SKM-1 (cell line): ENCODE measurements around the gene BICDL2.
"Not testable (repeated sequence)": the region's sequence is repeated elsewhere in the genome, so short reads cannot be mapped to it uniquely, and the experiment has no call there.

Experiments used
- DNase-seq: peaks from one replicate; lab custom pipeline; 2025; ENCODE audit not compliant: unreplicated experiment; lab: John Stamatoyannopoulos, UW

BICDL2 gene, protein sequence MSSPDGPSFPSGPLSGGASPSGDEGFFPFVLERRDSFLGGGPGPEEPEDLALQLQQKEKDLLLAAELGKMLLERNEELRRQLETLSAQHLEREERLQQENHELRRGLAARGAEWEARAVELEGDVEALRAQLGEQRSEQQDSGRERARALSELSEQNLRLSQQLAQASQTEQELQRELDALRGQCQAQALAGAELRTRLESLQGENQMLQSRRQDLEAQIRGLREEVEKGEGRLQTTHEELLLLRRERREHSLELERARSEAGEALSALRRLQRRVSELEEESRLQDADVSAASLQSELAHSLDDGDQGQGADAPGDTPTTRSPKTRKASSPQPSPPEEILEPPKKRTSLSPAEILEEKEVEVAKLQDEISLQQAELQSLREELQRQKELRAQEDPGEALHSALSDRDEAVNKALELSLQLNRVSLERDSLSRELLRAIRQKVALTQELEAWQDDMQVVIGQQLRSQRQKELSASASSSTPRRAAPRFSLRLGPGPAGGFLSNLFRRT

DNA sequence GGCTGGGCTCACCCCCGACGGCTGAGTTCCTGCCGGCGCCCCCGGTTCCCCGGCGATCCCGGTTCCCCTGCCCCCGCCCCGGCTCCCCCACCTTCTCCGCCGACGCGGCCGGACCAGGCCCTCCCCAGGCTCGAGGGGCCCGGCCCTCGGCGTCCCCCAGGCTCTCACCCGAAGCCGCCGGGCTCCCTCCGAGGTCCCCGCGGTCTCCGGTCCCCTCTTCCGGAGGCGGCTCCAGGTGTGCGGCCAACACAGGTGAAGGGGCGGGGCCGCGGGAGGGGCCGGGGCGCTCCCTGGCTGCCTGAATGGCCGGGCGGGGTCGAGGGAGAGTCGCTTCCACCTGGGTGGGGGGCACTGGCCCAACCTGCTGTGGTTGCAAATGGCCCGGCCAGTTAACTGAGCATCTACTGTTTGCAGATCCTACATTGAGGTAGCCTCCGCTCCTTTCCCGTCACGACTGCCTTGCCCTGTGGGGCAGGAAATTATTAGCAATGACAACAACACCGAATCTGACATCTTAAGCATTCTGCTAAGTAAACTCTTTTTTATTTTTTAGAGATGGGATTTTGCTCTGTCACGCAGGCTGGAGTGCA, at the start of gene BICDL2:
BICDL2 (minus strand) TSS at position 219 of the 590 bp plus-strand sequence. CDS start 1,448 bp downstream, outside the sequence.
- DNase-seq: no peak

DNA sequence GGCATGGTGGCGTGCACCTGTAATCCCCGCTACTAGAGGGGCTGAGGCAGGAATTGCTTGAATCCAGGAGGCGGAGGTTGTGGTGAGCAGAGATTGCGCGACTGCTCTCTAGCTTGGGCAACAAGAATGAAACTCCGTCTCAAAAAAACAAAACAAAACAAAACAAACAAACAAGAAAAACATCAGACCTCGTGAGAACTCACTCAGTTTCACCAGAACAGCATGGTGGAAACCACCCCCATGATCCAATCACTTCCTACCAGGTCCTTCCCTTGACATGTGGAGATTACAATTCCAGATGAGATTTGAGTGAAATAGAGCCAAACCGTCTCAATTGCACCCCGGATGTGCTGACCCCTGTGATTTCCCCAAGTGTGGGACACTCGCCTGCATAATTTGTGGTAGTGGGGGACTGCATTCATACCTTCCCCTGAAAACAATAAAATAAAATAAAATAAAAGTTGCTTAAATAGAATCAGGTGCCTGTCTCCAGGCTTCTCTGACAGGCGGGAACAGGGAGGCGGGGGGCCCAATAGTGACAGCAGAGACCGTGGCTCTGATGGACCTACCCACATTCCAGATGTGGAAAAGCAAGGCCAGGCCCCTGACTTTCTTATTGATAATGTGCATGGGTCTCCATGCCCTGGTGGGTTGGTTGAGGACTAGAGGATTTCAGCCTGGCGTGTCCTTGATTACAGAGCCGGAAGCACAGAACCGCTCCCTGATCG, 49.3 kb upstream of the BICDL2 start:
- DNase-seq: no peak

DNA sequence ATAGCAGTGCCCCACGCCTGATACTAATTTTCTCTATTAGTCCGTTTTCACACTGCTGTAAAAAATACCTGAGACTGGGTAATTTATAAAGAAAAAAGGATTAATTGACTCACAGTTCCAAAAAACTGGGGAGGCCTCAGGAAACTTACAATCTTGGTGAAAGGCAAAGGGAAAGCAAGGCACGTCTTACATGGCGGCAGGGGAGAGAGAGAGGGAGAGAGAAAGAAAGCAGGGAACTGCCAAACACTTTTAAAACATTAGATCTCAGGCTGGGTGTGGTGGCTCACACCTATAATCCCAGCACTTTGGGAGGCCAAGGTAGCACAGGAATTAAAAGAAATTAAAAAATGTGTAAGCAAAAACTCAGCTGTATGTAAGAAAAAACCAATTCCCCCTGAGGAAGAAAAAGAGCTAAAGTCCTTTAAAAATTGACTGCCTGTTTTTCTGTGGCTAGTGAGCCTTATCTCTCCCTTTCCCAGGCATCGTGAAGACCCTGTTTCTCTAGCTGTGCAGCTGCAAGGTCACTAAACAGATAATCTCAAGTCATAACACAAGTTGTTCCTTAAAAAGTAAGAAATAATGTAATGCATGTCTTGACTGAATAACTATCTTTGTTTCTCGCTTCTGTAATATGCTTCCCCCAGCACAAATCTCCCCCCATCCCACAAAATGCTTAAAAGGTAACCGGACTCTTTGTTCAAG, 48.4 kb upstream of the BICDL2 start:
- DNase-seq: no peak

DNA sequence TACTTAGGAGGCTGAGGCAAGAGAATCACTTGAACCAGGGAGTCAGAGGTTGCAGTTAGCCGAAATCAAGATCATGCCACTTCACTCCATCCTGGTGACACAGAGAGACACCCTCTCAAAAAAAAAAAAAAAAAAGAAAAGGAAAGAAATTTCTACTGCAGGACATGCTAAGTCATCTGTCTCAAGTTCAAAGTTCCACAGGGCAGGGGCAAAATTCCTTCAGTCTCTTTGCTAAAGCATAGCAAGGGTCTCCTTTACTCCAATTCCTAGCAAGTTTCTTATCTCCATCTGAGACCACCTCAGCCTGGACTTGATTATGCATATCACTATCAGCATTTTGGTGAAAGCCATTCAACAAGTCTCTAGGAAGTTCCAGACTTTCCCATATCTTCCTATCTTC, 47.7 kb upstream of the BICDL2 start:
- DNase-seq: no peak

DNA sequence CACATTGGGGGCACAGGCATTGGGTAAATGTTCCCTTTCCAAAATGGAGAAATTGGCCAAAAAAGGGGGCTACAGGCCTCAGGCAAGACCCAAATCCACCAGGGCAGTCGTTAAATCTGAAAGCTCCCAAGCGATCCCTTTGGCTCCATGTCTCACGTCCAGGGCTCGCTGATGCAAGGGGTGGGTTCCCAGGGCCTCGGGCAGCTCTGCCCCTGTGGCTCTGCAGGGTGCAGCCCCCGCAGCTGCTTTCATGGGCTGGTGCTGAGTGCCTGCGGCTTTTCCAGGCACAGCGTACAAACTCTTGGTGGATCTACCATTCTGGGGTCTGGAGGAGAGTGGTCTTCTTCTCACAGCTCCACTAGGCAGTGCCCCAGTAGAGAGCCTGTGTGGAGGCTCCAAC, 46.7 kb upstream of the BICDL2 start:
- DNase-seq: not testable (repeated sequence)

DNA sequence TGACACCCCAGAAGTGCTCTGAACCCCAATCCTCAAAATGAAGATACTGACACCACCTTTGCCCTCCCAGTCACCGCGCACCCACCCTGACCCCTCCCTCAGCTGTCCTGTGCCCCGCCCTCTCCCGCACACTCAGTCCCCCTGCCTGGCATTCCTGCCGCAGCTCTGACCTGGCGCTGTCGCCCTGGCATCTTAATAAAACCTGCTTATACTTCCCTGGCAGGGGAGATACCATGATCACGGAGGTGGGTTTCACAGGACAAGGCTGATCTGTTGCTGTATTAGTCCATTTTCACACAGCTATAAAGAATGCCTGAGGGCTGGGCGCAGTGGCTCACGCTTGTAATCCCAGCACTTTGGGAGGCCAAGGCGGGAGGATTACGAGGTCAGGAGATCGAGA, 45.2 kb upstream of the BICDL2 start:
- not testable (repeated sequence) for DNase-seq

DNA sequence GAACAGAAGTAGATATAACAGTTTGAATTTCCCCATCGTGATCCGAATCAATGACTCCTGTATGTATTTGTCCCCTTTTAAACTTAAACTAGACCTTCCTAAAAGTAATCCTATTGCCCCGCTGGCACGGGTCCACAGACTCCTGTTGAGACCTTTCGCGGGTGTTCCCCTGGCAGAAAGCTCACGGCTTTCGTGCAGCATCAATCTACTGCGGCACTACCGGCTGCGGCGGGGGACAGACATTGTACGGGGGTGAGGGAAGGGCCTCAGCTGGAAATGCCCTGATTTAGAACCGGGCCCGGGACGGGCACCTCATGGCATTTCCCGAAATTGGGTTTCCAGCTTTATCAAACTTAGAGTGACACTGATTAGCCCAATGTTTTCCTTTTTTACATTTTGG, 43.3 kb upstream of the BICDL2 start:
- DNase-seq: no peak

DNA sequence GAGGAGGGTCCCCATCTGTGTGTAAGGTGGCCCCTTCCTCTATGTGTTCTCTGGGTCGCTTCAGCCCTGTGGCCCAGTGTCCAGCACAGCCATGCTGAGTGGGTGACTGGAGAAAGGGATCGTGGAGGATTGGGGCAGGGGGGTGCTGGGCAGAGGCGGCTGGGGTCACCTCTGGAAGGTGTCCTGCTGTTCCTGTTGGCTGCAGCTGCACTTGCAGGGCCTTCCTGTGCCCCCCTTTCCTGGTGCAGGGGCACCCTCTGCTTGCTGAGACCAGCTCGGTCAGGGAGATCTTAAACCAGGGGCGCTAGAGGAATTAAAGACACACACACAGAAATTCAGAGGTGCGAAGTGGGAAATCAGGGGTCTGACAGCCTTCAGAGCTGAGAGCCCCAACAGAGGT, 39.8 kb upstream of the BICDL2 start:
- DNase-seq: no peak

DNA sequence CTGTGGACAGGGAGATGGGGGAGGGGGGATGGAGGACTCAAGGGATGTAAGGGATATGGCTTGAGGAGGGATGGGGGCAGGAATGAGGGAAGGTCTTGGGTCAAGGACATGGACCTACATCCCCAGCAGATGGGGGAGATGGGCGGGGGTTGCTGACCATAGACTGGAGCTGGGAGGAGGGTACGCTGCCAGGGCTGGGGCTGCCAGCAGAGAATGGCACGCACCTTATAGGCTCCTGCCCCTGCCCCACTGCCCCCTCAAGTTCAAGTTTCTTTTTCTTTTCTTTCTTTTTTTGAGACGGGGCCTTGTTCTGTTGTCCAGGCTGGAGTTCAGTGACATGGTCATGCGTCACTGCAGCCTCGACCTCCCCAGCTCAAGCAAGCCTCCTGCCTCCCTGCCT, 39.2 kb upstream of the BICDL2 start:
- not testable (repeated sequence) for DNase-seq

DNA sequence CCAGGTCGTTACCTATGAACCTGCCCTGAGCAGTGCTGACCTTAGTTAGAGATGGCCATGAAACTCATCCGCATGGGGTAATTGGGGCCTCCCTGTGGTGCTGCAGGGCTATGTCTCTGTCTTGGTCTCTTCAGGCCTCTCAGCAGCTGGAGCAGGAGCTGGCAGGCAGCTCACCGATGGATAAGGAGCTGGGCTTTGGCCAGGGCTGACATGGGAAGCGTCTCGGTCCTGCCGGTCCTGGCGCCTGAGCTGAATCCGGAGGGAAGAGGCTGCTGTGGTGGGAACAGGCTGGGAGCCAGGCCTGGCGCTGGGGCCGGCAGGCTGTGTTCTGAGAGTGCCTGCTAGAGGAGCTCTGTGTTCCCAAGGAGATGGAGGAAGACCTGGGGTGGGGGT, 38.8 kb upstream of the BICDL2 start:
- DNase-seq: no peak

DNA sequence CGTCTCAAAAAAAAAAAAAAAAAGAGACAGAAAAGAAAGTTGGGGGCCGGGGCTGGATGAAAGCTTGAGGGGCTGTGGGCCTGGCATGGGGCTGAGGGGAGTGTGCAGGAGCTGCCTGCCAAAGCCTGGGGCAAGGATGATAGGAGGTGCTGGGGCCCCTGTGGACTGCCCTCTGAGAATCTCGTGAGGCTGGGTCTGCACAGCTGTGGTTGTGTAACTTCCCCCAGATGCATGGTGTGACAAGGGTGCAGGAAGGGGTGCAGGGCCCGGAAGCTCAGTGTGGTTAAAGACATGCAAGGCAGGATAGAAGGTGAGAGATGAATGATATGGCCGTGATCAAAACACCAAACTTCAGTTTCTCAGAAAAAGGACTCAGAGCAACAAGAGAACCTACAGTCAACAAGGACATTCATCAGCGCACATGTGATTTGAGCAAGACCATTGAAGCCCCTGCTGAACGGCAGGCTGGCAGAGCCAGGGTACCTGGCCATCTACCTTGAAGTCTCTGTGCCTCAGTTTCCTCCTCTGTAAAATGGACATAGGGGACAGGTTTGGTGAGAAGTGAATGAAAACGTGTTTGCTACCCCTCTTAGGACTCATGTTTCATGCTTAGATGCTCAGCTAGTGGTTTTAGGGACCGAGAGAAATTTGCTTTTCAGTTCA, 38.2 kb upstream of the BICDL2 start:
- DNase-seq: peak; percentile 70

DNA sequence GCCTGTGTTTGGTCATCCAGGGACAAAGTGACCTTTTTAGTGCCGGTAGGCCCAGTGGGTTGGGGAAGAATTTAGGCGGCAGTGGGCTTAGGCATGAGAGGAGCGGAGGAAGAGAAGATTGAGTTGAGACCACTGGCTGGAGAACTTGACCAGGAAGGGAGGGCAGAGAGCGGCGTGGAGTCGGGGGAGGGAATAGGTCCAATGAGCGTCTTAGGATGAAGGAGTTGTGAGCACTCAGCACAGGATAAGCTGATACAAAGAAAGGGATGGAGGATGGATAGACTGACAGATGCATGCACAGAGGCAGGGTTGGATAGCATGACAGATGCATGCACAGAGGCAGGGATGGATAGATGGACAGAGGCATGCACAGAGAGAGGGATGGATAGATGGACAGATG, 36.7 kb upstream of the BICDL2 start:
- DNase-seq: no peak

DNA sequence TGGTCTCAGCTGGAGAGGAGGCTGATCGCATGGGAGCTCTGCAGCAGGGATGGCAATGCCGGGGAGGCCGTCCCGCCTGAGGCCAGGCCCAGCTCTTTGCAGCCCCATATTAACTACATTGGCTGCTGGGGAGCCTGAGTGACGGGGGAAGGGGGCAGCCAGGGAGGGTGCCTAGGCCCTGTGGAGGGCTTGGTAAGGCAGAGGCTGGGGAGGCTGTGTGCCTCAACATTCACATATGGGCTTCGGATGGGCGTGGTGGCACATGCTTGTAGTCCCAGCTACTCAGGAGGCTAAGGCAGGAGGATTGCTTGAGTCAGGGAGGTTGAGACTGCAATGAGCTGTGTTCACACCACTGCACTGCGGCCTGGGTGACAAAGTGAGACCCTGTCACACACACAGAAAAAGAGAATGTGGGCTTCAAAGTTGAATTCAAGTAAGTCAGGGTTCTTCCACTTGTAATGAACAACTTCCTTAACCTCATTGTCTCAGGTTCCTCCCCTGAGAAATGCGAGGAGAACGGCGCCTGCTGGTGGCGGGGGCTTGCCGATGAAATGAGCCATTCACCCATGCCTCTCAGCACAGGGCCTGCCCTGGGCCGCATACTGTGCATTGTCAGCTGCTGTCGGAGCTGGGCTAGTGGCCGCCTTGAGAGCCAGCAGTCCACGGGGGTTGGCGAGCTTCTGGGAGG, 36.0 kb upstream of the BICDL2 start:
- not testable (repeated sequence) for DNase-seq

DNA sequence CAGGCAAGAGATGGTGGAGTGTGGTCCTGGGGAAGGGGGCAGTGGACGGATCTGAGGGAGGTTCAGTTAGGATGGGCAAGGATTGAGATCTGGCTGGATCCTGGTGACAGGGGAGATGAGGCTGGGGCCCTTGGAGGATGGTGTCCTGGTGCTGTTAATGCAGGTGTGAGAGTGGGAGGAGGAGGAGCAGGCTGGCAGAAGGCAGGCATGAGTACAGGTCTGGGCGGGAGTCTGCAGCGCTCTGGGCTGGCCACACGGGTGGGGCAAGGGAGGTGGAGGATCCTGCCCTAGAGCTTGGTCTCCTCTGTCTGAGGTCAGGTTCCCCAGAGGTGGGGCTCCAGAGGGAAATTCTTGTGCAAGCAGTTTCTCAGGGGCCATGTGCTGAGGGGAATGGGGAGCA, 35.4 kb upstream of the BICDL2 start:
- DNase-seq: not testable (repeated sequence)

DNA sequence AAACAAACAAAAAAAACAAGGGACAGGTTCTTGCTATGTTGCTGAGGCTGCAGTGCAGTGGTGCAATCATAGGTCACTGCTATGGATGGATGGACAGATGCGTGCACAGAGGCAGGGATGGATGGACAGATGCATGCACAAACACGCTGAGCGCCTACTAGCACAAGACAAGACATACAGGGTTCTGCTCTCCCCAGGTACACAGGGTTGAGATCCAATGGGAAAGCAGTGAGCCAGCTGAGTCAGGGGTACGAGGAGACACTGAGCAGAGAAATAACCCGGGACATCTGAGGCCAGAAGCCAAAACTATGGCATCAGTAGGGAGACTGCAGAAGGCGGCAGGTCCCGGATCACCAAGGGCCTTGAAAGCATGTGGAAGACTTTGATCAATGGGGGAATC, 34.9 kb upstream of the BICDL2 start:
- DNase-seq: no peak

DNA sequence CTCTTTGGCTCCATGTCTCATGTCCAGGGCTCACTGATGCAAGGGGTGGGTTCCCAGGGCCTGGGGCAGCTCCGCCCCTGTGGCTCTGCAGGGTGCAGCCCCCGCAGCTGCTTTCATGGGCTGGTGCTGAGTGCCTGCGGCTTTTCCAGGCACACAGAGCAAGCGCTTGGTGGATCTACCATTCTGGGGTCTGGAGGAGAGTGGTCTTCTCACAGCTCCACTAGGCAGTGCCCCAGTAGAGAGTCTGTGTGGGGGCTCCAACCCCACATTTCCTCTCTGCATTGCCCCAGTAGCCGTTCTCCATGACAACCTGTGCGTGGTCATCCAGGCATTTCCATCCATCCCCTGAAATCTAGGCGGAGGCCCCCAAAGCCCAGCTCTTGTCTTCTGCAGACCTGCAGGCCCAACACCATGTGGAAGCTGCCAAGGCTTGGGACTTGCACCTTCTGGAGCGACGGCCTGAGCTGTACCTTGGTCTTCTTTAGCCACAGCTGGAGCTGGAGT, 33.9 kb upstream of the BICDL2 start:
- DNase-seq: no peak

DNA sequence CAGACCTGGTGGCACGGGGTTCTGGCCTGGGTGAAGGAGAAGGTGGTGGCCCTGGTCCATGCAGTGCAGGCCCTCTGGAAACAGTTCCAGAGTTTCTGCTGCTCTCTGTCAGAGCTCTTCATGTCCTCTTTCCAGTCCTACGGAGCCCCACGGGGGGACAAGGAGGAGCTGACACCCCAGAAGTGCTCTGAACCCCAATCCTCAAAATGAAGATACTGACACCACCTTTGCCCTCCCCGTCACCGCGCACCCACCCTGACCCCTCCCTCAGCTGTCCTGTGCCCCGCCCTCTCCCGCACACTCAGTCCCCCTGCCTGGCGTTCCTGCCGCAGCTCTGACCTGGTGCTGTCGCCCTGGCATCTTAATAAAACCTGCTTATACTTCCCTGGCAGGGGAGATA, 32.4 kb upstream of the BICDL2 start:
- not testable (repeated sequence) for DNase-seq

DNA sequence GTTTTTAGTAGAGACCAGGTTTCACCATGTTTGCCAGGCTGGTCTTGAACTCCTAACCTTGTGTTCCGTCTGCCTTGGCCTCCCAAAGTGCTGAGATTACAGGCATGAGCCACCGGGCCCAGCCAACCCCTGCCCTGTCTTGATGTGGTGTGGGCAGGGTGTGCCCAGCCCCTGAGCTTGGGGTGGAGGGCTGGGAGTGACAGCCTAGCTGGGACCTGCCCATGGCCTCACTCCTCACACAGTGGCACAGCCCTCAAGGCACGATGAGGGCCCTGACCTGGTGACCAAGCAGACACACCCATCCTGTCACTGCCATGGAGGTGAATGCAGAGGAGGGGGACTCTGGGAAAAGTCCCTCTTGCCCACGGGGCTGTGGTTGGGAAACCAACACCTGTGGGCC, 31.7 kb upstream of the BICDL2 start:
- DNase-seq: no peak

DNA sequence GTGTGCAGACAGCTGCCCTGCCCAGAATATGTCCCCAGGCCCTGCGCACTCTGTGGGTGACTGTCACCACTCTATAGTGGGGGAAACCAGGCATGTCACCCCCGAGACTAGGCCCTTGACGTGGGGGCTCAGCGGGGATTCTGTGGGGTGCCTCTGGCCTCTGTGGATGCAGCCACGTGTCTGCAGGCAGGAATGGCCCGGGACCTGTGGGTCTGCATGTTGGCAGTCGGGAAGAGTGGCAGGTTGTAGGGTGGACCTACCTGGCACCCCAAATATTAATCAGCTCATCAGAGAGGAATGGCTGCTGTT, 29.6 kb upstream of the BICDL2 start:
- no peak for DNase-seq
